Spleen (tissue), 7 donors: ENCODE results near the gene PIGO.

Experiments
- CTCF ChIP-seq, 11 experiments: fragments of 200-600 bp in 7 of 11; fragments of 450-650 bp in 4 of 11; sonication (generic) in 4 of 11; IDR thresholded peaks in 8 of 11; conservative IDR thresholded peaks in 3 of 11; 1 replicate in 7 of 11; 2 replicates in 4 of 11; pipeline versions ENCODE4 v1.4.0 to v1.8.0; 2016 to 2021; ENCODE audit warnings: antibody characterized with exemption in 11 of 11, inconsistent platforms in 4 of 11, mild to moderate bottlenecking in 1 of 11
- POLR2A ChIP-seq, 3 donors: fragments of 450-650 bp; IDR thresholded peaks; one replicate each; pipeline ENCODE4 v1.5.1; 2017; ENCODE audit warnings: antibody characterized with exemption in 3 of 3, mild to moderate bottlenecking in 1 of 3
- POLR2AphosphoS5 ChIP-seq, 3 donors: sonication (generic); formaldehyde crosslinking; IDR thresholded peaks; one replicate each; pipeline ENCODE4 v1.5.1; 2017; ENCODE audit warnings: antibody characterized with exemption in 3 of 3
- donor health status: DM: no; HTN: no; CAD: no; lungs with moderate emphysema.
- donor health status: DM: no; HTN: no; CAD: no.
- donor health status: DM: no; HTN: no; CAD: no.

- TF ChIP-seq POLR2A (IDR thresholded peaks at IDR 0.05) (no peak), CTCF (IDR thresholded peaks at IDR 0.05 in 8 of 11, conservative IDR thresholded peaks at IDR 0.05 in 3 of 11) (no peak), POLR2AphosphoS5 (IDR thresholded peaks at IDR 0.05) (no peak)
These were observed 1.2 kb upstream of the PIGO start for GRCh38 chr9:35097573-35097972.
